Neuronal stem cell (in vitro differentiated cells): ENCODE data around the gene LILRB1.
"Not testable (repeated sequence)": the region's sequence is repeated elsewhere in the genome, so short reads cannot be mapped to it uniquely, and the experiment has no call there.

Experiments
- DNase-seq: peaks from one replicate; pipeline ENCODE4 v3.0.0-alpha.2; 2013; ENCODE audit warnings: low spot score
- H2AFZ ChIP-seq: one replicate; pipeline ENCODE4 v1.6.1; 2013; ENCODE audit warnings: mild to moderate bottlenecking, low read length, inconsistent platforms
- H2AK5ac ChIP-seq: 2 replicates; pipeline ENCODE4 v1.6.1; 2013; ENCODE audit warnings: low read depth, mild to moderate bottlenecking, inconsistent platforms, low read length, moderate library complexity, mixed read lengths
- H2BK120ac ChIP-seq: 2 replicates; pipeline ENCODE4 v1.6.1; 2013; ENCODE audit warnings: low read depth, mild to moderate bottlenecking, inconsistent platforms, low read length, moderate library complexity, mixed read lengths
- H2BK12ac ChIP-seq: one replicate; pipeline ENCODE4 v1.6.1; 2013; ENCODE audit warnings: low read length, inconsistent platforms
- H2BK15ac ChIP-seq: 2 replicates; pipeline ENCODE4 v1.6.1; 2013; ENCODE audit warnings: mild to moderate bottlenecking, low read length, inconsistent platforms, mixed read lengths
- H2BK5ac ChIP-seq: one replicate; pipeline ENCODE4 v1.6.1; 2013; ENCODE audit warnings: inconsistent platforms, mild to moderate bottlenecking, low read length, moderate library complexity
- H3K14ac ChIP-seq: one replicate; pipeline ENCODE4 v1.6.1; 2013; ENCODE audit warnings: low read length, inconsistent platforms
- H3K18ac ChIP-seq: 2 replicates; pipeline ENCODE4 v1.6.1; 2013; ENCODE audit warnings: low read length, inconsistent platforms
- H3K23ac ChIP-seq: 2 replicates; pipeline ENCODE4 v1.6.1; 2013; ENCODE audit warnings: low read depth, mild to moderate bottlenecking, mixed read lengths, low read length, inconsistent platforms; ENCODE audit not compliant: poor library complexity
- H3K27ac ChIP-seq: replicated peaks from 3 replicates; pipeline ENCODE4 v1.5.1; 2013; ENCODE audit warnings: low read length, inconsistent platforms
- H3K27me3 ChIP-seq, 3 experiments: 2 replicates each; pipeline ENCODE4 v1.6.1; 2013; ENCODE audit warnings: low read length in 3 of 3, mild to moderate bottlenecking in 2 of 3, inconsistent platforms in 1 of 3, low read depth in 1 of 3, mixed read lengths in 1 of 3, moderate library complexity in 1 of 3; ENCODE audit not compliant: control insufficient read depth in 3 of 3, insufficient read depth in 3 of 3
- H3K36me3 ChIP-seq, 2 donors: replicated peaks in 1 of 2; 2 replicates each; pipeline ENCODE4 v1.6.1; 2013; ENCODE audit warnings: low read length in 2 of 2; ENCODE audit not compliant: control insufficient read depth in 2 of 2, insufficient read depth in 2 of 2
- H3K4ac ChIP-seq: 2 replicates; pipeline ENCODE4 v1.6.1; 2013; ENCODE audit warnings: inconsistent platforms, mild to moderate bottlenecking, low read length, moderate library complexity
- H3K4me1 ChIP-seq, 2 donors: 1 replicate in 1 of 2; 2 replicates in 1 of 2; pipeline ENCODE4 v1.6.1; 2013; ENCODE audit warnings: low read length in 2 of 2, low read depth in 1 of 2; ENCODE audit not compliant: control insufficient read depth in 2 of 2, insufficient read depth in 1 of 2
- H3K4me2 ChIP-seq: one replicate; pipeline ENCODE4 v1.6.1; 2013; ENCODE audit warnings: mild to moderate bottlenecking, low read length, inconsistent platforms; ENCODE audit not compliant: insufficient read depth, poor library complexity, severe bottlenecking
- H3K4me3 ChIP-seq, 2 donors: 2 replicates each; pipeline ENCODE4 v1.5.1; 2013; ENCODE audit warnings: low read length in 2 of 2, mild to moderate bottlenecking in 2 of 2, inconsistent platforms in 1 of 2, moderate library complexity in 1 of 2
- H3K79me1 ChIP-seq: one replicate; pipeline ENCODE4 v1.6.1; 2013; ENCODE audit warnings: low read depth, mild to moderate bottlenecking, inconsistent platforms, low read length, moderate library complexity
- H3K9ac ChIP-seq: one replicate; pipeline ENCODE4 v1.6.1; 2013; ENCODE audit warnings: mild to moderate bottlenecking, low read depth, low read length, inconsistent platforms; ENCODE audit not compliant: poor library complexity
- H3K9me3 ChIP-seq, 2 donors: replicated peaks in 1 of 2; 2 replicates each; pipeline versions ENCODE3 to v1.6.1; 2013; ENCODE audit warnings: low read length in 2 of 2, mild to moderate bottlenecking in 2 of 2, inconsistent platforms in 1 of 2, low read depth in 1 of 2, mixed read lengths in 1 of 2, moderate library complexity in 1 of 2; ENCODE audit not compliant: control insufficient read depth in 2 of 2, insufficient read depth in 1 of 2
- H4K8ac ChIP-seq: one replicate; pipeline ENCODE4 v1.6.1; 2013; ENCODE audit warnings: low read depth, mild to moderate bottlenecking, inconsistent platforms, low read length, moderate library complexity
- H4K91ac ChIP-seq: one replicate; pipeline ENCODE4 v1.6.1; 2013; ENCODE audit warnings: low read length, low read depth, mild to moderate bottlenecking, inconsistent platforms; ENCODE audit not compliant: poor library complexity
- WGBS, 2 donors: extraction: QIAGEN DNeasy Blood & Tissue Kit; methylation state at CpG; one replicate each; pipeline ENCODE4 v1.1.7; 2013; ENCODE audit warnings: missing lambda C conversion rate in 2 of 2, mixed read lengths in 1 of 2; ENCODE audit not compliant: insufficient read length in 2 of 2, insufficient replicate concordance in 1 of 2; ENCODE audit errors: extremely low coverage in 2 of 2; 5-methylcytosine and 5-hydroxymethylcytosine counted together

The LILRB1 gene

GRCh38 chr19:54624234-54624633, 6.0 kb upstream of the LILRB1 start:
- H3K9ac ChIP-seq, H2BK5ac ChIP-seq, H3K27ac ChIP-seq, H3K9me3 ChIP-seq, H3K4me2 ChIP-seq, H2BK120ac ChIP-seq, H4K8ac ChIP-seq, H3K14ac ChIP-seq, H3K36me3 ChIP-seq, H3K4me3 ChIP-seq, H3K79me1 ChIP-seq, H2BK15ac ChIP-seq, DNase-seq, H4K91ac ChIP-seq, H2AFZ ChIP-seq, H3K27me3 ChIP-seq, H3K18ac ChIP-seq, H3K23ac ChIP-seq, H3K4ac ChIP-seq, H2BK12ac ChIP-seq, H2AK5ac ChIP-seq, H3K4me1 ChIP-seq: not testable (repeated sequence)
- no CpG with 5 or more reads among the region's 10 CpGs for WGBS, 2 donors

GRCh38 chr19:54624934-54625730, 5.2 kb upstream of the LILRB1 start:
- H3K4ac ChIP-seq, H2BK15ac ChIP-seq, H4K8ac ChIP-seq, H3K9ac ChIP-seq, H2BK120ac ChIP-seq, H2BK5ac ChIP-seq, H2AK5ac ChIP-seq, DNase-seq, H3K4me2 ChIP-seq, H3K14ac ChIP-seq, H3K27ac ChIP-seq, H2BK12ac ChIP-seq, H3K79me1 ChIP-seq, H2AFZ ChIP-seq, H3K18ac ChIP-seq, H3K36me3 ChIP-seq, H4K91ac ChIP-seq, H3K23ac ChIP-seq, H3K4me3 ChIP-seq, H3K4me1 ChIP-seq, H3K27me3 ChIP-seq: not testable (repeated sequence)
- H3K9me3 ChIP-seq = peaks cover 0 to 14% of the 10 kb centered on the region in 2 donors
- no CpG with 5 or more reads among the region's 15 CpGs for WGBS, 2 donors

- Histone ChIP-seq H3K4ac (no peak overlapping the region), H2BK5ac (no peak overlapping the region), H3K27ac (no peak overlapping the region), H2BK12ac (no peak overlapping the region), H4K8ac (no peak overlapping the region), H2AK5ac (no peak overlapping the region), H3K9ac (no peak overlapping the region), H4K91ac (no peak overlapping the region), H3K79me1 (no peaks in the 10 kb centered on the region), H3K9me3 (peaks cover 0 to 19% of the 10 kb centered on the region in 2 donors), H3K4me2 (no peak overlapping the region), H3K4me3 (no peak overlapping the region), H3K14ac (no peak overlapping the region), H2AFZ (no peak overlapping the region), H3K4me1 (no peaks in the 10 kb centered on the region), H3K18ac (no peak overlapping the region), H2BK120ac (no peak overlapping the region), H3K27me3 (peaks cover 0 to 6% (median 2%) of the 10 kb centered on the region in 3 experiments), H3K36me3 (no peaks in the 10 kb centered on the region), H3K23ac (no peak overlapping the region), H2BK15ac (no peak overlapping the region)
- DNase-seq = no peak
- WGBS, 2 donors = no CpG with 5 or more reads among the region's 8 CpGs
Observed at GRCh38 chr19:54626757-54627156, 3.5 kb upstream of the LILRB1 start.

- not testable (repeated sequence) for H2BK12ac ChIP-seq, H4K8ac ChIP-seq, H3K36me3 ChIP-seq, H3K4ac ChIP-seq, H3K4me1 ChIP-seq, H2BK15ac ChIP-seq, H2BK5ac ChIP-seq, H2BK120ac ChIP-seq, H4K91ac ChIP-seq, H3K9ac ChIP-seq, H3K14ac ChIP-seq, H3K4me2 ChIP-seq, H3K18ac ChIP-seq, H2AK5ac ChIP-seq, H3K4me3 ChIP-seq, H3K23ac ChIP-seq, H3K27me3 ChIP-seq, H2AFZ ChIP-seq, DNase-seq, H3K79me1 ChIP-seq, H3K27ac ChIP-seq
- H3K9me3 ChIP-seq = peaks cover 0 to 20% of the 10 kb centered on the region in 2 donors
- no CpG with 5 or more reads among the region's 4 CpGs for WGBS, 2 donors
Observed at GRCh38 chr19:54627912-54628311, 2.4 kb upstream of the LILRB1 start.
